Stimulated activated CD4-positive, alpha-beta T cell treated with anti-CD3 and anti-CD28 coated beads, Interleukin-15, amount 100 ng/mL, for 48 hours (primary cell): Measurements from ENCODE around the gene ZXDC.

ENCODE experiments used
- DNase-seq, 2 donors: peaks; one replicate each; pipeline ENCODE4 v3.0.0-alpha.2; 2020; ENCODE audit warnings: low read depth in 2 of 2

ZXDC gene

GRCh38 chr3:126510308-126510910 lies 34.7 kb upstream of the ZXDC start:
- no peak for DNase-seq

GRCh38 chr3:126509597-126510307 lies 34.1 kb upstream of the ZXDC start:
- DNase-seq, result no peak

- DNase-seq, result no peak
Observed at GRCh38 chr3:126508564-126508964, 32.9 kb upstream of the ZXDC start.

GRCh38 chr3:126507886-126508285 lies 32.2 kb upstream of the ZXDC start:
- DNase-seq, result no peak

GRCh38 chr3:126503701-126504100 lies 28.0 kb upstream of the ZXDC start:
- no peak for DNase-seq

GRCh38 chr3:126502656-126503055 lies 27.0 kb upstream of the ZXDC start:
- no peak for DNase-seq

- no peak for DNase-seq
Observed at GRCh38 chr3:126501736-126502135, 26.0 kb upstream of the ZXDC start.

GRCh38 chr3:126501054-126501453 lies 25.4 kb upstream of the ZXDC start:
- DNase-seq, result no peak

- DNase-seq, result no peak
Observed at GRCh38 chr3:126500016-126500415, 24.3 kb upstream of the ZXDC start.

- DNase-seq, result no peak
Observed at GRCh38 chr3:126499401-126499800, 23.7 kb upstream of the ZXDC start.

GRCh38 chr3:126498929-126499328 lies 23.2 kb upstream of the ZXDC start:
- DNase-seq, result no peak

GRCh38 chr3:126498461-126498860 lies 22.8 kb upstream of the ZXDC start:
- DNase-seq, result no peak

GRCh38 chr3:126497956-126498355 lies 22.3 kb upstream of the ZXDC start:
- no peak for DNase-seq

GRCh38 chr3:126496894-126497850 lies 21.5 kb upstream of the ZXDC start:
- DNase-seq, result no peak

GRCh38 chr3:126495786-126496185 lies 20.1 kb upstream of the ZXDC start:
- no peak for DNase-seq

GRCh38 chr3:126494970-126495230 lies 19.2 kb upstream of the ZXDC start:
- no peak for DNase-seq

- no peak for DNase-seq
Observed at GRCh38 chr3:126494204-126494969, 18.7 kb upstream of the ZXDC start.

- no peak for DNase-seq
Observed at GRCh38 chr3:126493739-126494138, 18.0 kb upstream of the ZXDC start.

- no peak for DNase-seq
Observed at GRCh38 chr3:126493051-126493450, 17.4 kb upstream of the ZXDC start.

GRCh38 chr3:126491221-126492013 lies 15.7 kb upstream of the ZXDC start:
- no peak for DNase-seq

- no peak for DNase-seq
Observed at GRCh38 chr3:126490619-126491018, 14.9 kb upstream of the ZXDC start.
